NCI-H2107 treated with DMSO at 0.1 percent for 48 hours (cell line): ENCODE measurements around the gene ZNF317.
"Not testable (repeated sequence)": the region's sequence is repeated elsewhere in the genome, so short reads cannot be mapped to it uniquely, and the experiment has no call there.

Experiments
- DNase-seq: peaks from one replicate; lab custom pipeline; 2025; ENCODE audit not compliant: unreplicated experiment; lab: John Stamatoyannopoulos, UW

Gene ZNF317

DNA sequence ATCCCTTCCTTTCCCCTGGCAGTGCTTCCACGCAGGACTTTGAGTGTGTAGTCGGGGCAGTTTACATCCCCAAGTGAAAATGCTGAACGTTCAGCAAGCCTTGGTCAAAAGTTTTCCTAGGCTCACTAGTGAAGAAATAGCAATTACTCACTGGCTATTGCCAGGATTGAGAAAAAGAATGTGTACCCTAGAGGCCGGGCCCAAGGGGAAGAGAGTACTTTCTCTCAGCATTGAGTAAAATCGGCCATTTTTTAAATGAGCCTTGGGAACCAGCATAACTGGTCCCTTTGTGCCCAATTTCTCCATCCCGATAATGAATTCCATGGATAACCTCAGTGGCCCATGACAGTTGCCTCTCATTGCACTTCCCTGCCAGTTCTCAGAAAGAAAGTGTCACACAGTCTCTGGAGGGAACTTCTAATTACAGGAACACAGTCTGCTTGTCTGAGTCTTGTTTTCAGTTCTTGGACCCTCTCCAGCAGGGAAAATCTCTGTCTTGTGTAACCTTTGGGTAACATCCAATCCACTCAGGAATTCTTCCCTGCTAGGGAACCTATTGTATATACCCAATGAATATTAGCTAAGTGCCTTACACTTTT lies 31.3 kb downstream of the ZNF317 start:
- no peak for DNase-seq

- DNase-seq: no peak
Observed at GRCh38 chr19:9175326-9175725, 35.1 kb downstream of the ZNF317 start.

DNA sequence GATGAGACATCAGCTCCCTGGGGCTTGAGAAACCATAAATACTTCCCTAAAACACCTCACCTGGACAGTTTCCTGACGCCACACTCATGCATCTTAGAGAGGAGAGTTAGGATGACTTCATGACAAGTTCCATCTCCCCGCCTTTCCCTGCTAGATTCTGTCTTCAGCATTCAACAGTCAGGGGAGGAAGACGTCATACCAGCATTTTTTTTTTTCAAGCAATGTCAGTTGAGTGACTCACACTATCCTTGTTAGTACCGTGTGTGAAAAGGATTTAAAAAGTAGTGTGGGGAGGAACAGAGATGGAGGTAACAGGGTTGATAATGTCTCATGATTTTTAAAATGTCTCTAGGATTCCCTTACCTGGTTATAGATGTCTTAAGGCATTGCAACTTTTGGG lies 38.7 kb downstream of the ZNF317 start, which contains the start of gene OR7D2:
TSS of gene OR7D2 (plus strand) at position 79 of the 400 bp plus-strand sequence. CDS start 6,803 bp downstream, outside the sequence.
- no peak for DNase-seq

GRCh38 chr19:9183000-9183399 lies 42.8 kb downstream of the ZNF317 start:
- no peak for DNase-seq

GRCh38 chr19:9187191-9187590 lies 47.0 kb downstream of the ZNF317 start:
- no peak for DNase-seq

DNA sequence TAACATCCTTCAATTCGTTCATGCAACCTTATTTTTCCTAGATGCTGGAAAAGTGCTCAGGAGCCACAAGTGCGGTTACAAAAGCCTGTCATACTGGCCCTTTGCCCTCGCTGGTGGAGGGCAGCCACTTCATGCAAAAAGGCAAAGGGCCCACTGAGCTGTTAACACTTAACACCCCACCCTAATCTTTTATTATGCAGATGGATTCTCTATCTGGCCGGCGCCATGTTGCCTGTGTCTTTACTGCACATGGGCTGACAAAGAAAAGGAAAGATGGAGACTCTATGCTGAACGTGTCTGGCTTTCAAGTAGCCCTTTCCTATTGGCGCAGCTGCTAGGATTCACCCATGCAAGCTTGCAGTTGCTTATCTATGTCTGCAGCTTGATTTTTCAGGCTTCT lies 49.3 kb downstream of the ZNF317 start:
- DNase-seq: no peak

- not testable (repeated sequence) for DNase-seq
Observed at GRCh38 chr19:9198044-9198443, 57.8 kb downstream of the ZNF317 start.

GRCh38 chr19:9205501-9206113 lies 65.4 kb downstream of the ZNF317 start:
- peak; percentile 7 for DNase-seq
